Measurements from ENCODE around the gene SLC35E2B.
A peak's percentile ranks its signal among the peaks of the same experiment; 100 is the strongest.

The SLC35E2B gene

GRCh38 chr1:1629430-1630190, 63.0 kb downstream of the SLC35E2B start:
- no peaks in the 10 kb centered on the region for H3K9me3 ChIP-seq (ENCODE audit: insufficient read depth, low read length)
- peak overlapping the region; percentile 69 for H3K9ac ChIP-seq (ENCODE audit: low read length)
- H3K4me2 ChIP-seq (ENCODE audit: low read length) = peak overlapping the region; percentile 67
- H3K4me1 ChIP-seq (ENCODE audit: low read length) = peaks cover 4% of the 10 kb centered on the region; the same call in 1 of the 2 replicates
- TF ChIP-seq CTCF (IDR thresholded peaks at IDR 0.05; ENCODE audit: low read depth, low read length) (no peak), EZH2phosphoT487 (IDR thresholded peaks at IDR 0.05; ENCODE audit: low read depth) (no peak)
- H3K27ac ChIP-seq (ENCODE audit: low read length) = peak overlapping the region; percentile 30; the same call in 1 of the 2 replicates
- no peaks in the 10 kb centered on the region for H3K27me3 ChIP-seq (ENCODE audit: low read depth, low read length)
- no peaks in the 10 kb centered on the region for H3K36me3 ChIP-seq (replicated peaks; ENCODE audit: low read depth, low read length)
- peak overlapping the region; percentile 77 for H3K4me3 ChIP-seq (ENCODE audit: low read length)
- no peaks in the 10 kb centered on the region for H4K20me1 ChIP-seq (ENCODE audit: insufficient read depth, low read length)
- H2AFZ ChIP-seq (ENCODE audit: low read depth, low read length) = no peak overlapping the region
- no peaks in the 10 kb centered on the region for H3K79me2 ChIP-seq (ENCODE audit: low read length)

- no peaks in the 10 kb centered on the region for H3K79me2 ChIP-seq (ENCODE audit: low read length)
- peak overlapping the region; percentile 77 for H3K4me3 ChIP-seq (ENCODE audit: low read length)
- peak overlapping the region; percentile 30; the same call in 1 of the 2 replicates for H3K27ac ChIP-seq (ENCODE audit: low read length)
- peak overlapping the region; percentile 67 for H3K4me2 ChIP-seq (ENCODE audit: low read length)
- H3K36me3 ChIP-seq (replicated peaks; ENCODE audit: low read depth, low read length) = no peaks in the 10 kb centered on the region
- H2AFZ ChIP-seq (ENCODE audit: low read depth, low read length) = no peak overlapping the region
- H3K9ac ChIP-seq (ENCODE audit: low read length) = peak overlapping the region; percentile 69
- peaks cover 4% of the 10 kb centered on the region; the same call in 1 of the 2 replicates for H3K4me1 ChIP-seq (ENCODE audit: low read length)
- no peaks in the 10 kb centered on the region for H4K20me1 ChIP-seq (ENCODE audit: insufficient read depth, low read length)
- H3K27me3 ChIP-seq (ENCODE audit: low read depth, low read length) = no peaks in the 10 kb centered on the region
- TF ChIP-seq EZH2phosphoT487 (IDR thresholded peaks at IDR 0.05; ENCODE audit: low read depth) = no peak
- TF ChIP-seq CTCF (IDR thresholded peaks at IDR 0.05; ENCODE audit: low read depth, low read length) = no peak
- H3K9me3 ChIP-seq (ENCODE audit: insufficient read depth, low read length) = no peaks in the 10 kb centered on the region
Measured at GRCh38 chr1:1628754-1629429, 63.7 kb downstream of the SLC35E2B start.

GRCh38 chr1:1627829-1628753, 64.5 kb downstream of the SLC35E2B start:
- H2AFZ ChIP-seq (ENCODE audit: low read depth, low read length) = no peak overlapping the region
- no peaks in the 10 kb centered on the region for H3K36me3 ChIP-seq (replicated peaks; ENCODE audit: low read depth, low read length)
- no peak overlapping the region for H3K9ac ChIP-seq (ENCODE audit: low read length)
- peak overlapping the region; percentile 77; the same call in 1 of the 2 replicates for H3K4me3 ChIP-seq (ENCODE audit: low read length)
- H3K27me3 ChIP-seq (ENCODE audit: low read depth, low read length) = no peaks in the 10 kb centered on the region
- no peaks in the 10 kb centered on the region for H3K9me3 ChIP-seq (ENCODE audit: insufficient read depth, low read length)
- H4K20me1 ChIP-seq (ENCODE audit: insufficient read depth, low read length) = no peaks in the 10 kb centered on the region
- H3K79me2 ChIP-seq (ENCODE audit: low read length) = no peaks in the 10 kb centered on the region
- peak overlapping the region; percentile 67 for H3K4me2 ChIP-seq (ENCODE audit: low read length)
- peaks cover 4% of the 10 kb centered on the region; the same call in 1 of the 2 replicates for H3K4me1 ChIP-seq (ENCODE audit: low read length)
- no peak overlapping the region for H3K27ac ChIP-seq (ENCODE audit: low read length)
- TF ChIP-seq CTCF (IDR thresholded peaks at IDR 0.05; ENCODE audit: low read depth, low read length) (no peak), EZH2phosphoT487 (IDR thresholded peaks at IDR 0.05; ENCODE audit: low read depth) (no peak)

Measured in OCI-LY3 (cell line).